PC-9 (cell line): Measurements from ENCODE around the gene PDSS1. TPM values are rescaled to one million over a fixed set of nuclear protein-coding genes. Genes with fewer than 3 reads are reported as not detected.

Source experiments
- BruUV-seq: library from RNA; stranded (reverse); fragments of 400-500 nt; replicated peaks from 2 replicates; lab custom pipeline; 2021; lab: Mats Ljungman, UMichigan
- CTCF ChIA-PET: fragments of 300-600 bp; sonication (Branson Sonifier 250); formaldehyde crosslinking; loops from one replicate; lab custom pipeline; 2022; ENCODE audit warnings: antibody characterized with exemption; lab: Charles Lee
- POLR2A ChIA-PET: fragments of 300-600 bp; sonication (Branson Sonifier 250); formaldehyde crosslinking; loops from one replicate; lab custom pipeline; 2022; ENCODE audit warnings: antibody characterized with exemption; ENCODE audit not compliant: unreplicated experiment; lab: Charles Lee
- DNase-seq, 2 experiments: peaks; one replicate each; pipeline versions ENCODE4 v3.0.0 to v3.0.0-alpha.2; 2015 to 2022; ENCODE audit warnings: mixed read lengths in 1 of 2
- H2AFZ ChIP-seq: fragments of 200-600 bp; sonication (generic); 2 replicates; pipeline ENCODE4 v1.8.1; 2017; ENCODE audit warnings: antibody characterized with exemption
- H3F3A ChIP-seq: fragments of 200-600 bp; sonication (generic); 2 replicates; pipeline ENCODE4 v1.8.1; 2017; ENCODE audit warnings: antibody characterized with exemption, mild to moderate bottlenecking, low read depth; ENCODE audit not compliant: insufficient read depth
- H3K27ac ChIP-seq: fragments of 200-600 bp; sonication (generic); 2 replicates; pipeline ENCODE4 v1.6.1; 2016; ENCODE audit warnings: mixed run types
- H3K27me3 ChIP-seq: fragments of 200-600 bp; sonication (generic); 2 replicates; pipeline ENCODE4 v1.6.1; 2016; ENCODE audit warnings: low read depth, mixed run types; ENCODE audit not compliant: insufficient read depth
- H3K36me3 ChIP-seq: fragments of 200-600 bp; sonication (generic); 2 replicates; pipeline ENCODE4 v1.6.1; 2016; ENCODE audit warnings: low read depth, mixed run types
- H3K4me1 ChIP-seq: fragments of 200-600 bp; sonication (generic); replicated peaks from 2 replicates; pipeline ENCODE4 v1.6.1; 2016; ENCODE audit warnings: mixed run types; ENCODE audit not compliant: insufficient read depth
- H3K4me2 ChIP-seq: fragments of 200-600 bp; sonication (generic); 2 replicates; pipeline ENCODE4 v1.6.1; 2017; ENCODE audit warnings: mixed run types
- H3K4me3 ChIP-seq: fragments of 200-600 bp; sonication (generic); 2 replicates; pipeline ENCODE4 v1.6.1; 2016; ENCODE audit warnings: mixed run types
- H3K79me2 ChIP-seq: fragments of 200-600 bp; sonication (generic); 2 replicates; pipeline ENCODE4 v1.6.1; 2017; ENCODE audit warnings: low read depth, mixed run types
- H3K9me2 ChIP-seq: fragments of 200-600 bp; sonication (generic); 2 replicates; pipeline ENCODE4 v1.8.1; 2017; ENCODE audit warnings: mild to moderate bottlenecking; ENCODE audit not compliant: insufficient read depth
- H3K9me3 ChIP-seq: fragments of 200-600 bp; sonication (generic); 2 replicates; pipeline ENCODE4 v1.8.1; 2016; ENCODE audit warnings: low read depth; ENCODE audit not compliant: insufficient read depth
- H4K20me1 ChIP-seq: fragments of 200-600 bp; sonication (generic); 2 replicates; pipeline ENCODE4 v1.8.1; 2017; ENCODE audit not compliant: insufficient read depth
- CTCF ChIP-seq: fragments of 200-600 bp; sonication (generic); conservative IDR thresholded peaks from 2 replicates; pipeline ENCODE4 v1.6.1; 2017; ENCODE audit warnings: mixed run types, antibody characterized with exemption, mild to moderate bottlenecking, moderate library complexity
- EZH2 ChIP-seq: fragments of 200-600 bp; sonication (generic); IDR thresholded peaks from 2 replicates; pipeline ENCODE4 v1.8.0; 2017; ENCODE audit warnings: antibody characterized with exemption, low read depth
- intact Hi-C: fragments of 100-400 bp; cut with micrococcal nuclease; formaldehyde crosslinking; loops from one replicate; pipeline ENCODE4 v1.10.0; 2022; ENCODE audit not compliant: unreplicated experiment
- total RNA-seq: library from RNA; stranded (reverse); gene quantifications from 2 replicates; pipeline ENCODE4 v1.2.3, GENCODE V29; 2021

The PDSS1 gene
- total RNA-seq, 1 experiment from 2014 or later = 5.6 TPM

GRCh38 chr10:26735435-26735834 lies 37.9 kb downstream of the PDSS1 start:
- Histone ChIP-seq H3K9me3 (no peaks in the 10 kb centered on the region), H3K36me3 (no peaks in the 10 kb centered on the region), H3K27me3 (no peaks in the 10 kb centered on the region), H4K20me1 (no peaks in the 10 kb centered on the region), H3K27ac (no peak overlapping the region), H3K4me1 (no peaks in the 10 kb centered on the region), H3K4me2 (no peak overlapping the region), H2AFZ (no peak overlapping the region), H3K79me2 (no peaks in the 10 kb centered on the region), H3K9me2 (no peaks in the 10 kb centered on the region), H3K4me3 (no peak overlapping the region), H3F3A (no peaks in the 10 kb centered on the region)
- ChIA-PET CTCF (no interaction called here), POLR2A (no interaction called here)
- TF ChIP-seq EZH2 = no peak
- TF ChIP-seq CTCF = no peak
- DNase-seq = no peak
- no TSS peak for BruUV-seq
- intact Hi-C loops = no loop called here

- TF ChIP-seq CTCF (no peak), EZH2 (no peak)
- intact Hi-C loops = no loop called here
- no peaks in the 10 kb centered on the region for H3K27me3 ChIP-seq
- no peaks in the 10 kb centered on the region for H3K4me1 ChIP-seq
- no peaks in the 10 kb centered on the region for H3K9me2 ChIP-seq
- no peak overlapping the region for H3K4me3 ChIP-seq
- H3K27ac ChIP-seq = no peak overlapping the region
- no peaks in the 10 kb centered on the region for H3F3A ChIP-seq
- no peaks in the 10 kb centered on the region for H3K9me3 ChIP-seq
- H4K20me1 ChIP-seq = no peaks in the 10 kb centered on the region
- DNase-seq = no peak
- CTCF ChIA-PET = no interaction called here
- no peak overlapping the region for H2AFZ ChIP-seq
- no peaks in the 10 kb centered on the region for H3K36me3 ChIP-seq
- POLR2A ChIA-PET = no interaction called here
- no TSS peak for BruUV-seq
- H3K79me2 ChIP-seq = no peaks in the 10 kb centered on the region
- no peak overlapping the region for H3K4me2 ChIP-seq
Measured at GRCh38 chr10:26737730-26738129, 40.2 kb downstream of the PDSS1 start.

GRCh38 chr10:26738301-26738911 lies 40.9 kb downstream of the PDSS1 start:
- no peaks in the 10 kb centered on the region for H3K27me3 ChIP-seq
- no peaks in the 10 kb centered on the region for H3K9me3 ChIP-seq
- POLR2A ChIA-PET = no interaction called here
- H3K27ac ChIP-seq = no peak overlapping the region
- no peaks in the 10 kb centered on the region for H3K36me3 ChIP-seq
- DNase-seq = no peak
- TF ChIP-seq CTCF (no peak), EZH2 (no peak)
- CTCF ChIA-PET = no interaction called here
- no peaks in the 10 kb centered on the region for H3F3A ChIP-seq
- no peaks in the 10 kb centered on the region for H4K20me1 ChIP-seq
- intact Hi-C loops = no loop called here
- H3K9me2 ChIP-seq = no peaks in the 10 kb centered on the region
- H2AFZ ChIP-seq = no peak overlapping the region
- H3K79me2 ChIP-seq = no peaks in the 10 kb centered on the region
- no TSS peak for BruUV-seq
- H3K4me1 ChIP-seq = no peaks in the 10 kb centered on the region
- H3K4me3 ChIP-seq = no peak overlapping the region
- no peak overlapping the region for H3K4me2 ChIP-seq
